ENCODE results near the gene DYNC1H1.

Gene DYNC1H1

GRCh38 chr14:101975231-101975630, 10.9 kb downstream of the DYNC1H1 start (continued):
- TF ChIP-seq RBAK (tag by site-specific recombination; IDR thresholded peaks at IDR 0.05) (no peak), ZNF610 (tag by site-specific recombination; IDR thresholded peaks at IDR 0.05; ENCODE audit: borderline replicate concordance) (no peak), ZNF561 (tag by site-specific recombination; IDR thresholded peaks at IDR 0.05; ENCODE audit: borderline replicate concordance) (no peak), ZNF76 (tag by site-specific recombination; IDR thresholded peaks at IDR 0.05; ENCODE audit: borderline replicate concordance, low read depth) (no peak), ZSCAN5A (tag by site-specific recombination; IDR thresholded peaks at IDR 0.05) (no peak), ZFP3 (tag by site-specific recombination; IDR thresholded peaks at IDR 0.05; ENCODE audit: low read depth) (no peak), YY2 (tag by site-specific recombination; IDR thresholded peaks at IDR 0.05) (no peak), ZNF324 (tag by site-specific recombination; IDR thresholded peaks at IDR 0.05) (no peak), ZFP41 (tag by site-specific recombination; IDR thresholded peaks at IDR 0.05; ENCODE audit: borderline replicate concordance) (no peak)

GRCh38 chr14:101977311-101978071, 13.1 kb downstream of the DYNC1H1 start:
- Histone ChIP-seq H3K4me1 (ENCODE audit: control insufficient read depth, insufficient read depth, low read length) (0 out of 2 replicates have a peak, but pooled peaks cover 4% of the 10 kb centered on the region), H3K27ac (ENCODE audit: extremely low read depth, low read depth, low read length) (no peak overlapping the region), H3K4me3 (ENCODE audit: low read depth, low read length) (no peak overlapping the region), H3K36me3 (ENCODE audit: control insufficient read depth in 2 of 2, insufficient read depth in 1 of 2, low read length in 2 of 2) (peaks cover 63 to 73% of the 10 kb centered on the region in 2 experiments), H3K9me3 (ENCODE audit: control insufficient read depth, insufficient read depth, low read depth, low read length) (no peaks in the 10 kb centered on the region)
- POLR2A ChIA-PET: interaction anchor here (0.6 kb wide), 1 partner anchor 13 kb away, joined by 4 read pairs; no protein-coding TSS in a partner anchor
- CTCF ChIA-PET: interaction anchor here (3.0 kb wide), 1 partner anchor 16 kb away, joined by 13 read pairs; no protein-coding TSS in a partner anchor
- no peak for TF ChIP-seq PRDM4 (tag by site-specific recombination; IDR thresholded peaks at IDR 0.05)
- no peak for TF ChIP-seq ZNF404 (tag by site-specific recombination; IDR thresholded peaks at IDR 0.05)
- no peak for TF ChIP-seq AEBP2 (tag by site-specific recombination; IDR thresholded peaks at IDR 0.05; ENCODE audit: borderline replicate concordance)
- TF ChIP-seq PRDM6 (tag by site-specific recombination; IDR thresholded peaks at IDR 0.05): peak; percentile 69
- peak; percentile 54 for TF ChIP-seq ZNF692 (tag by site-specific recombination; IDR thresholded peaks at IDR 0.05)
- no peak for TF ChIP-seq ZFHX2 (tag by site-specific recombination; conservative IDR thresholded peaks at IDR 0.05)
- TF ChIP-seq ZNF19 (tag by site-specific recombination; IDR thresholded peaks at IDR 0.05; ENCODE audit: low read depth): no peak
- TF ChIP-seq ZNF610 (tag by site-specific recombination; IDR thresholded peaks at IDR 0.05; ENCODE audit: borderline replicate concordance): no peak
